GM23338 (cell line): ENCODE data around the gene UPF1. TPM values are rescaled to one million over a fixed set of nuclear protein-coding genes. Genes with fewer than 3 reads are reported as not detected.

Experiments used
- ATAC-seq: fragments of 200-7000 bp; cut with Tn5 transposase; 3 replicates; pipeline ENCODE4 v1.9.1; 2020
- DNase-seq: peaks from one replicate; pipeline ENCODE4 v3.0.0-alpha.2; 2015; ENCODE audit warnings: low spot score
- H2AFZ ChIP-seq: fragments of 200-600 bp; sonication (generic); 2 replicates; pipeline ENCODE4 v1.8.0; 2016; ENCODE audit warnings: antibody characterized with exemption, mild to moderate bottlenecking, moderate library complexity
- H3F3A ChIP-seq: fragments of 200-600 bp; sonication (generic); replicated peaks from 2 replicates; pipeline ENCODE4 v1.8.0; 2017; ENCODE audit warnings: antibody characterized with exemption, mixed run types, low read depth
- H3K27ac ChIP-seq: fragments of 200-600 bp; sonication (generic); 2 replicates; pipeline ENCODE4 v1.6.1; 2016; ENCODE audit warnings: low read depth
- H3K27me3 ChIP-seq: fragments of 200-600 bp; sonication (generic); 2 replicates; pipeline ENCODE4 v1.8.0; 2016; ENCODE audit warnings: mild to moderate bottlenecking, mixed run types, moderate library complexity; ENCODE audit not compliant: insufficient read depth
- H3K36me3 ChIP-seq: fragments of 200-600 bp; sonication (generic); 2 replicates; pipeline ENCODE4 v1.8.0; 2016; ENCODE audit warnings: mild to moderate bottlenecking; ENCODE audit not compliant: insufficient read depth
- H3K4me1 ChIP-seq: fragments of 200-600 bp; sonication (generic); 2 replicates; pipeline ENCODE4 v1.8.0; 2016; ENCODE audit warnings: mild to moderate bottlenecking, moderate library complexity; ENCODE audit not compliant: insufficient read depth
- H3K4me2 ChIP-seq: fragments of 200-600 bp; sonication (generic); 2 replicates; pipeline ENCODE4 v1.7.1; 2017; ENCODE audit warnings: mixed run types
- H3K4me3 ChIP-seq: fragments of 200-600 bp; sonication (generic); 2 replicates; pipeline ENCODE4 v1.6.1; 2016; ENCODE audit warnings: mixed run types
- H3K79me2 ChIP-seq: fragments of 200-600 bp; sonication (generic); replicated peaks from 2 replicates; pipeline ENCODE4 v1.8.0; 2017; ENCODE audit warnings: mild to moderate bottlenecking; ENCODE audit not compliant: insufficient read depth
- H3K9me2 ChIP-seq: fragments of 200-600 bp; sonication (generic); 2 replicates; pipeline ENCODE4 v1.8.0; 2017; ENCODE audit not compliant: insufficient read depth
- H4K20me1 ChIP-seq: fragments of 200-600 bp; sonication (generic); replicated peaks from 2 replicates; pipeline ENCODE4 v1.8.0; 2017; ENCODE audit warnings: mild to moderate bottlenecking; ENCODE audit not compliant: insufficient read depth
- H3K27ac Mint-ChIP-seq: 2 replicates; pipeline ENCODE4 v1.8.0; 2020; ENCODE audit warnings: inconsistent platforms, mild to moderate bottlenecking, moderate library complexity, mixed read lengths
- H3K27me3 Mint-ChIP-seq: 3 replicates; pipeline ENCODE4 v1.8.0; 2022; ENCODE audit warnings: low read depth, mild to moderate bottlenecking, moderate library complexity, mixed read lengths, inconsistent platforms; ENCODE audit not compliant: insufficient read depth, poor library complexity
- H3K36me3 Mint-ChIP-seq: 3 replicates; pipeline ENCODE4 v1.8.0; 2021; ENCODE audit warnings: low read depth, mild to moderate bottlenecking, inconsistent platforms, moderate library complexity, mixed read lengths
- H3K4me1 Mint-ChIP-seq: 3 replicates; pipeline ENCODE4 v1.8.0; 2020; ENCODE audit warnings: mild to moderate bottlenecking, inconsistent platforms, mixed read lengths
- H3K4me3 Mint-ChIP-seq: 3 replicates; pipeline ENCODE4 v1.8.0; 2021; ENCODE audit warnings: moderate library complexity, mild to moderate bottlenecking, inconsistent platforms, mixed read lengths
- H3K9me3 Mint-ChIP-seq: 3 replicates; pipeline ENCODE4 v1.8.0; 2020; ENCODE audit warnings: moderate library complexity, mild to moderate bottlenecking, inconsistent platforms, mixed read lengths
- CREB1 ChIP-seq: fragments of 250-450 bp; sonication (Bioruptor Pico); IDR thresholded peaks from 2 replicates; pipeline ENCODE4 v1.5.0; 2020; ENCODE audit warnings: low read depth, mild to moderate bottlenecking, moderate library complexity
- EZH2 ChIP-seq: fragments of 200-600 bp; sonication (generic); IDR thresholded peaks from one replicate; pipeline ENCODE4 v1.8.0; 2017; ENCODE audit warnings: antibody characterized with exemption, mild to moderate bottlenecking, low read depth; ENCODE audit not compliant: unreplicated experiment
- EZH2phosphoT487 ChIP-seq: fragments of 200-600 bp; sonication (generic); IDR thresholded peaks from one replicate; pipeline ENCODE4 v1.8.1; 2018; ENCODE audit warnings: antibody characterized with exemption; ENCODE audit not compliant: unreplicated experiment
- JUNB ChIP-seq: IDR thresholded peaks from one replicate; pipeline ENCODE4 v1.6.1; 2016; ENCODE audit warnings: antibody characterized with exemption; ENCODE audit not compliant: unreplicated experiment
- NANOG ChIP-seq: IDR thresholded peaks from 2 replicates; pipeline ENCODE4 v1.6.1; 2016; ENCODE audit warnings: antibody characterized with exemption, borderline replicate concordance
- POLR2AphosphoS5 ChIP-seq: IDR thresholded peaks from 2 replicates; pipeline ENCODE4 v1.6.1; 2016; ENCODE audit warnings: antibody characterized with exemption, low read depth
- STAT1 ChIP-seq: IDR thresholded peaks from one replicate; pipeline ENCODE4 v1.6.1; 2016; ENCODE audit warnings: antibody characterized with exemption; ENCODE audit not compliant: unreplicated experiment
- ZNF114 ChIP-seq: fragments of 250-450 bp; sonication (Bioruptor Pico); IDR thresholded peaks from 2 replicates; pipeline ENCODE4 v1.5.0; 2020; ENCODE audit warnings: mild to moderate bottlenecking, moderate library complexity
- ZNF331 ChIP-seq: fragments of 250-450 bp; sonication (Bioruptor Pico); IDR thresholded peaks from 2 replicates; pipeline ENCODE4 v1.5.0; 2020; ENCODE audit warnings: low read depth, mild to moderate bottlenecking, moderate library complexity
- polyA plus RNA-seq: library from polyadenylated mRNA; unstranded; fragments of >200 nt; fragmentation: Nextera tagmentation; extraction: Ambion mirVana; gene quantifications from 2 replicates; pipeline ENCODE4 v1.2.1, GENCODE V29; 2016
- total RNA-seq: library from RNA; depleted of rRNA; stranded (reverse); fragments of >200 nt; shearing (Covaris generic); gene quantifications from 2 replicates; pipeline ENCODE4 v1.2.3, GENCODE V29; 2014
- TF ChIP-seq, protein P1 (sequence below): IDR thresholded peaks from one replicate; pipeline ENCODE4 v1.6.1; 2018; ENCODE audit warnings: antibody characterized with exemption; ENCODE audit not compliant: unreplicated experiment
- TF ChIP-seq, protein P2 (sequence below): IDR thresholded peaks from 2 replicates; pipeline ENCODE4 v1.6.1; 2016; ENCODE audit warnings: antibody characterized with exemption
- TF ChIP-seq, protein P3 (sequence below), 2 experiments: fragments of 200-600 bp in 1 of 2; sonication (generic) in 1 of 2; conservative IDR thresholded peaks; 2 replicates each; pipeline versions ENCODE4 v1.5.1 to v1.6.1; 2016 to 2017; ENCODE audit warnings: antibody characterized with exemption in 2 of 2, low read depth in 2 of 2, mild to moderate bottlenecking in 2 of 2, moderate library complexity in 1 of 2

UPF1 gene
- total and polyA plus RNA-seq, 2 experiments from 2014 or later, result 13.8 to 138 TPM

DNA sequence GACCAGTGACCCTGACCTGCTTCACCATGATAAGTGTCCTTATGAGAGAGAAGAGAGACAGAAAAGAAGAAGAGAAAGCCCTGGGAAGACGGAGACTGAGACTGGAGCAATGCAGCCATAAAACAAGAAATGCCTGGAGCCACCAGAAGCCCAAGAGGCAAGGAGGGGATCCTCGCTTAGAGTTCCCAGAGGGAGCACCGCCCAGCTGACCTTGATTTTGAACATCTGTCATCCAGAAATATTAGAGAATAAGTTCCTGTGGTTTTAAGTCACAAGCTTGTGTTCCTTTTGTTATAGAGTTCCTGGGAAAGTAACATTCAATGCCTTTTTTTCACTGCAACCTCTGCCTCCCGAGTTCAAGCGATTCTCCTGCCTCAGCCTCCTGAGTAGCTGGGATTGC, 44.0 kb downstream of the UPF1 start (continued):
- TF ChIP-seq, protein P1, sequence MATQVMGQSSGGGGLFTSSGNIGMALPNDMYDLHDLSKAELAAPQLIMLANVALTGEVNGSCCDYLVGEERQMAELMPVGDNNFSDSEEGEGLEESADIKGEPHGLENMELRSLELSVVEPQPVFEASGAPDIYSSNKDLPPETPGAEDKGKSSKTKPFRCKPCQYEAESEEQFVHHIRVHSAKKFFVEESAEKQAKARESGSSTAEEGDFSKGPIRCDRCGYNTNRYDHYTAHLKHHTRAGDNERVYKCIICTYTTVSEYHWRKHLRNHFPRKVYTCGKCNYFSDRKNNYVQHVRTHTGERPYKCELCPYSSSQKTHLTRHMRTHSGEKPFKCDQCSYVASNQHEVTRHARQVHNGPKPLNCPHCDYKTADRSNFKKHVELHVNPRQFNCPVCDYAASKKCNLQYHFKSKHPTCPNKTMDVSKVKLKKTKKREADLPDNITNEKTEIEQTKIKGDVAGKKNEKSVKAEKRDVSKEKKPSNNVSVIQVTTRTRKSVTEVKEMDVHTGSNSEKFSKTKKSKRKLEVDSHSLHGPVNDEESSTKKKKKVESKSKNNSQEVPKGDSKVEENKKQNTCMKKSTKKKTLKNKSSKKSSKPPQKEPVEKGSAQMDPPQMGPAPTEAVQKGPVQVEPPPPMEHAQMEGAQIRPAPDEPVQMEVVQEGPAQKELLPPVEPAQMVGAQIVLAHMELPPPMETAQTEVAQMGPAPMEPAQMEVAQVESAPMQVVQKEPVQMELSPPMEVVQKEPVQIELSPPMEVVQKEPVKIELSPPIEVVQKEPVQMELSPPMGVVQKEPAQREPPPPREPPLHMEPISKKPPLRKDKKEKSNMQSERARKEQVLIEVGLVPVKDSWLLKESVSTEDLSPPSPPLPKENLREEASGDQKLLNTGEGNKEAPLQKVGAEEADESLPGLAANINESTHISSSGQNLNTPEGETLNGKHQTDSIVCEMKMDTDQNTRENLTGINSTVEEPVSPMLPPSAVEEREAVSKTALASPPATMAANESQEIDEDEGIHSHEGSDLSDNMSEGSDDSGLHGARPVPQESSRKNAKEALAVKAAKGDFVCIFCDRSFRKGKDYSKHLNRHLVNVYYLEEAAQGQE, result no peak
- TF ChIP-seq, protein P2, sequence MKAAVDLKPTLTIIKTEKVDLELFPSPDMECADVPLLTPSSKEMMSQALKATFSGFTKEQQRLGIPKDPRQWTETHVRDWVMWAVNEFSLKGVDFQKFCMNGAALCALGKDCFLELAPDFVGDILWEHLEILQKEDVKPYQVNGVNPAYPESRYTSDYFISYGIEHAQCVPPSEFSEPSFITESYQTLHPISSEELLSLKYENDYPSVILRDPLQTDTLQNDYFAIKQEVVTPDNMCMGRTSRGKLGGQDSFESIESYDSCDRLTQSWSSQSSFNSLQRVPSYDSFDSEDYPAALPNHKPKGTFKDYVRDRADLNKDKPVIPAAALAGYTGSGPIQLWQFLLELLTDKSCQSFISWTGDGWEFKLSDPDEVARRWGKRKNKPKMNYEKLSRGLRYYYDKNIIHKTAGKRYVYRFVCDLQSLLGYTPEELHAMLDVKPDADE, result no peak

DNA sequence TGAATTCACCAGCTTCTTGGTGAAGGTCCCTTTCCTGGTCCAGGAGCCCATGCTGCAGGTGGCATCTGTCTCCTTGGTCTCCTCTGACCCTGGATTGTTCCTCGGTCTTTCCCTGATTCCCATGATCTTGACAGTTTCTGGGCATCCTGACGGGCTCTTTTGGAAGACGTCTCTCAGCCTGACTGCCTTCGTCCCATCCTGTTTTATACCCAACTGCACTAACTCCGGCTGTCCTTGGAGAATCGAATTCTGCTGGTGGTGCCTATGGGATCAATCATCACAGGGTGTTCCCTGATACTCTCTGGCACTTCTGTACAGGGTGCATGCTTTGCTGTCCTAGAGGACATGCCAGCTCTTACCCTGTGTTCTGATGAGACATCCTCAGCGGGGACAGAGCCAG, 45.1 kb downstream of the UPF1 start:
- Histone ChIP-seq H3K36me3 (no peaks in the 10 kb centered on the region), H2AFZ (no peak overlapping the region), H3K27me3 (peaks cover 4% of the 10 kb centered on the region), H3K4me1 (no peaks in the 10 kb centered on the region), H3K4me3 (no peak overlapping the region), H3K27ac (no peak overlapping the region), H3F3A (no peaks in the 10 kb centered on the region; the same call in 1 of the 2 replicates), H4K20me1 (0 out of 2 replicates have a peak, but pooled peaks cover 1% of the 10 kb centered on the region), H3K9me2 (no peaks in the 10 kb centered on the region), H3K4me2 (no peak overlapping the region), H3K79me2 (no peaks in the 10 kb centered on the region)
- ATAC-seq (no peak), DNase-seq (no peak)
- H3K4me3 Mint-ChIP-seq, result no peak overlapping the region
- H3K4me1 Mint-ChIP-seq, result no peaks in the 10 kb centered on the region
- peaks cover 55% of the 10 kb centered on the region for H3K36me3 Mint-ChIP-seq
- H3K27ac Mint-ChIP-seq, result no peak overlapping the region
- peaks cover 17% of the 10 kb centered on the region for H3K27me3 Mint-ChIP-seq
- H3K9me3 Mint-ChIP-seq, result peaks cover 4% of the 10 kb centered on the region
- TF ChIP-seq JUNB (no peak), EZH2 (no peak), ZNF114 (no peak), CREB1 (CRISPR knock-in tag) (no peak), POLR2AphosphoS5 (no peak), EZH2phosphoT487 (no peak), NANOG (no peak), ZNF331 (CRISPR knock-in tag) (no peak), STAT1 (no peak)
- TF ChIP-seq, protein P3, sequence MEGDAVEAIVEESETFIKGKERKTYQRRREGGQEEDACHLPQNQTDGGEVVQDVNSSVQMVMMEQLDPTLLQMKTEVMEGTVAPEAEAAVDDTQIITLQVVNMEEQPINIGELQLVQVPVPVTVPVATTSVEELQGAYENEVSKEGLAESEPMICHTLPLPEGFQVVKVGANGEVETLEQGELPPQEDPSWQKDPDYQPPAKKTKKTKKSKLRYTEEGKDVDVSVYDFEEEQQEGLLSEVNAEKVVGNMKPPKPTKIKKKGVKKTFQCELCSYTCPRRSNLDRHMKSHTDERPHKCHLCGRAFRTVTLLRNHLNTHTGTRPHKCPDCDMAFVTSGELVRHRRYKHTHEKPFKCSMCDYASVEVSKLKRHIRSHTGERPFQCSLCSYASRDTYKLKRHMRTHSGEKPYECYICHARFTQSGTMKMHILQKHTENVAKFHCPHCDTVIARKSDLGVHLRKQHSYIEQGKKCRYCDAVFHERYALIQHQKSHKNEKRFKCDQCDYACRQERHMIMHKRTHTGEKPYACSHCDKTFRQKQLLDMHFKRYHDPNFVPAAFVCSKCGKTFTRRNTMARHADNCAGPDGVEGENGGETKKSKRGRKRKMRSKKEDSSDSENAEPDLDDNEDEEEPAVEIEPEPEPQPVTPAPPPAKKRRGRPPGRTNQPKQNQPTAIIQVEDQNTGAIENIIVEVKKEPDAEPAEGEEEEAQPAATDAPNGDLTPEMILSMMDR (conservative IDR thresholded peaks at IDR 0.05; ENCODE audit: low read depth in 2 of 2), result no peak
- TF ChIP-seq, protein P2, result no peak
